HepG2 (cell line): ENCODE data around the gene GTF2B. TPM values are rescaled to one million over a fixed set of nuclear protein-coding genes. Genes with fewer than 3 reads are reported as not detected.

Experiments used
- CCAR2 ChIP-seq: fragments of 200-400 bp; formaldehyde crosslinking; optimal IDR thresholded peaks from 2 replicates; pipeline ENCODE3; 2018; ENCODE audit warnings: low read depth, mild to moderate bottlenecking, low read length, moderate library complexity
- DZIP1 ChIP-seq: sonication (generic); formaldehyde crosslinking; IDR thresholded peaks from 2 replicates; pipeline ENCODE4 v1.5.0; 2020; ENCODE audit warnings: mild to moderate bottlenecking, missing genetic modification reagents
- GTF2F1 ChIP-seq: fragments of 150-350 bp; IDR thresholded peaks from 2 replicates; pipeline ENCODE4 v1.6.1; 2014; ENCODE audit warnings: low read length
- HOMEZ ChIP-seq: IDR thresholded peaks from 2 replicates; pipeline ENCODE4 v1.6.1; 2016; ENCODE audit warnings: low read depth
- HOXA9 ChIP-seq: sonication (generic); formaldehyde crosslinking; IDR thresholded peaks from 2 replicates; pipeline ENCODE4 v1.8.1; 2022; ENCODE audit warnings: missing genetic modification reagents, mild to moderate bottlenecking, moderate library complexity, borderline replicate concordance
- NKX3-1 ChIP-seq: sonication (generic); formaldehyde crosslinking; IDR thresholded peaks from 2 replicates; pipeline ENCODE4 v1.5.0; 2020; ENCODE audit warnings: missing genetic modification reagents
- PAWR ChIP-seq: sonication (generic); formaldehyde crosslinking; IDR thresholded peaks from 2 replicates; pipeline ENCODE4 v1.4.0; 2020; ENCODE audit warnings: missing genetic modification reagents, mild to moderate bottlenecking, borderline replicate concordance
- PHF21A ChIP-seq: sonication (generic); formaldehyde crosslinking; IDR thresholded peaks from 2 replicates; pipeline ENCODE4 v1.5.0; 2020; ENCODE audit warnings: mild to moderate bottlenecking, missing genetic modification reagents
- RXRA ChIP-seq: sonication (generic); formaldehyde crosslinking; IDR thresholded peaks from 2 replicates; pipeline ENCODE4 v1.5.1; 2020; ENCODE audit warnings: missing genetic modification reagents
- SMARCE1 ChIP-seq: fragments of 450-650 bp; IDR thresholded peaks from 2 replicates; pipeline ENCODE4 v1.6.1; 2017; ENCODE audit warnings: borderline replicate concordance
- SOX5 ChIP-seq: IDR thresholded peaks from 2 replicates; pipeline ENCODE4 v1.6.1; 2016; ENCODE audit warnings: borderline replicate concordance
- SRY ChIP-seq: sonication (generic); formaldehyde crosslinking; IDR thresholded peaks from 2 replicates; pipeline ENCODE4 v1.8.0; 2022; ENCODE audit warnings: mild to moderate bottlenecking, missing genetic modification reagents
- SYNCRIP ChIP-seq: fragments of 200-400 bp; formaldehyde crosslinking; IDR thresholded peaks from 2 replicates; pipeline ENCODE4 v1.6.1; 2018; ENCODE audit warnings: mild to moderate bottlenecking, low read depth, low read length; ENCODE audit not compliant: insufficient read depth
- TBL1XR1 ChIP-seq: fragments of 150-350 bp; IDR thresholded peaks from 2 replicates; pipeline ENCODE4 v1.6.1; 2014; ENCODE audit warnings: borderline replicate concordance, low read length; ENCODE audit not compliant: partially characterized antibody
- THYN1 ChIP-seq: sonication (generic); formaldehyde crosslinking; IDR thresholded peaks from 2 replicates; pipeline ENCODE4 v1.8.1; 2023; ENCODE audit warnings: low read depth, mild to moderate bottlenecking, moderate library complexity, missing genetic modification reagents, borderline replicate concordance
- ZNF101 ChIP-seq: sonication (generic); formaldehyde crosslinking; IDR thresholded peaks from 2 replicates; pipeline ENCODE4 v1.4.0; 2020; ENCODE audit warnings: mild to moderate bottlenecking, low read depth, missing genetic modification reagents, borderline replicate concordance
- ZNF136 ChIP-seq: sonication (generic); formaldehyde crosslinking; IDR thresholded peaks from 2 replicates; pipeline ENCODE4 v1.8.1; 2022; ENCODE audit warnings: low read depth, mild to moderate bottlenecking, moderate library complexity, missing genetic modification reagents
- ZNF256 ChIP-seq: sonication (generic); formaldehyde crosslinking; conservative IDR thresholded peaks from 2 replicates; pipeline ENCODE4 v1.4.0; 2020; ENCODE audit warnings: missing genetic modification reagents
- ZNF383 ChIP-seq: sonication (generic); formaldehyde crosslinking; IDR thresholded peaks from 2 replicates; pipeline ENCODE4 v1.4.0; 2020; ENCODE audit warnings: missing genetic modification reagents, mild to moderate bottlenecking, borderline replicate concordance
- ZNF431 ChIP-seq: sonication (generic); formaldehyde crosslinking; IDR thresholded peaks from 2 replicates; pipeline ENCODE4 v1.9.0; 2022; ENCODE audit warnings: missing genetic modification reagents, low read depth, mild to moderate bottlenecking, borderline replicate concordance
- ZNF546 ChIP-seq: sonication (generic); formaldehyde crosslinking; conservative IDR thresholded peaks from 2 replicates; pipeline ENCODE4 v1.8.1; 2023; ENCODE audit warnings: mild to moderate bottlenecking, missing genetic modification reagents
- ZNF605 ChIP-seq: sonication (generic); formaldehyde crosslinking; IDR thresholded peaks from 2 replicates; pipeline ENCODE4 v1.8.0; 2022; ENCODE audit warnings: mild to moderate bottlenecking, missing genetic modification reagents
- ZNF652 ChIP-seq: IDR thresholded peaks from 2 replicates; pipeline ENCODE4 v1.6.1; 2016; ENCODE audit warnings: low read depth, borderline replicate concordance
- ZNF839 ChIP-seq: sonication (generic); formaldehyde crosslinking; IDR thresholded peaks from 2 replicates; pipeline ENCODE4 v1.4.0; 2020; ENCODE audit warnings: missing genetic modification reagents, mild to moderate bottlenecking, borderline replicate concordance
- ZSCAN21 ChIP-seq: sonication (generic); formaldehyde crosslinking; IDR thresholded peaks from 2 replicates; pipeline ENCODE4 v1.8.0; 2022; ENCODE audit warnings: mild to moderate bottlenecking, missing genetic modification reagents, moderate library complexity, borderline replicate concordance
- polyA plus RNA-seq, 8 experiments: library from polyadenylated mRNA; depleted of rRNA in 3 of 8; stranded (reverse) in 7 of 8; unstranded in 1 of 8; fragments of >200 nt; fragmentation: Illumina TruSeq in 4 of 8; extraction: Trizol in 4 of 8; gene quantifications; 2 replicates each; pipeline versions ENCODE4 v1.2.1 to v1.2.3, GENCODE V29; 2011 to 2016; ENCODE audit warnings: low read depth in 4 of 8, missing spikeins in 1 of 8, mixed read lengths in 1 of 8; ENCODE audit not compliant: insufficient read depth in 1 of 8
- total RNA-seq, 5 experiments: library from RNA; depleted of rRNA; stranded (reverse); fragments of >200 nt; fragmentation: Illumina TruSeq; extraction: Trizol; gene quantifications; 2 replicates each; pipeline ENCODE4 v1.2.3, GENCODE V29; 2016; ENCODE audit warnings: low read depth in 1 of 5
- TF ChIP-seq, protein P1 (sequence below): sonication (generic); formaldehyde crosslinking; IDR thresholded peaks from 2 replicates; pipeline ENCODE4 v1.5.0; 2020; ENCODE audit warnings: mild to moderate bottlenecking, missing genetic modification reagents, moderate library complexity

The GTF2B gene
- total and polyA plus RNA-seq, 2 of the 13 experiments (the other 11 are each of a cell fraction or from before 2014, with no cell fraction given) = 31.5 to 43.4 TPM

- TF ChIP-seq HOXA9 (no peak), SYNCRIP (no peak), ZNF256 (CRISPR knock-in tag) (no peak), ZNF383 (CRISPR knock-in tag) (no peak), SRY (CRISPR knock-in tag) (no peak), SMARCE1 (no peak), ZNF136 (no peak), ZNF546 (CRISPR knock-in tag) (no peak), PHF21A (CRISPR knock-in tag) (0 out of 2 replicates have a peak, but pooled peaks have one; percentile 22), HOMEZ (CRISPR knock-in tag) (peak; percentile 87), THYN1 (CRISPR knock-in tag) (no peak), ZNF839 (CRISPR knock-in tag) (no peak), NKX3-1 (CRISPR knock-in tag) (no peak), ZSCAN21 (CRISPR knock-in tag) (no peak), TBL1XR1 (no peak), CCAR2 (no peak), ZNF652 (no peak), ZNF605 (CRISPR knock-in tag) (no peak), PAWR (no peak), GTF2F1 (no peak), ZNF101 (no peak), RXRA (CRISPR knock-in tag) (peak; percentile 84; the same call in 1 of the 2 replicates), ZNF431 (CRISPR knock-in tag) (no peak), DZIP1 (CRISPR knock-in tag) (no peak), SOX5 (CRISPR knock-in tag) (peak; percentile 84)
- TF ChIP-seq, protein P1, sequence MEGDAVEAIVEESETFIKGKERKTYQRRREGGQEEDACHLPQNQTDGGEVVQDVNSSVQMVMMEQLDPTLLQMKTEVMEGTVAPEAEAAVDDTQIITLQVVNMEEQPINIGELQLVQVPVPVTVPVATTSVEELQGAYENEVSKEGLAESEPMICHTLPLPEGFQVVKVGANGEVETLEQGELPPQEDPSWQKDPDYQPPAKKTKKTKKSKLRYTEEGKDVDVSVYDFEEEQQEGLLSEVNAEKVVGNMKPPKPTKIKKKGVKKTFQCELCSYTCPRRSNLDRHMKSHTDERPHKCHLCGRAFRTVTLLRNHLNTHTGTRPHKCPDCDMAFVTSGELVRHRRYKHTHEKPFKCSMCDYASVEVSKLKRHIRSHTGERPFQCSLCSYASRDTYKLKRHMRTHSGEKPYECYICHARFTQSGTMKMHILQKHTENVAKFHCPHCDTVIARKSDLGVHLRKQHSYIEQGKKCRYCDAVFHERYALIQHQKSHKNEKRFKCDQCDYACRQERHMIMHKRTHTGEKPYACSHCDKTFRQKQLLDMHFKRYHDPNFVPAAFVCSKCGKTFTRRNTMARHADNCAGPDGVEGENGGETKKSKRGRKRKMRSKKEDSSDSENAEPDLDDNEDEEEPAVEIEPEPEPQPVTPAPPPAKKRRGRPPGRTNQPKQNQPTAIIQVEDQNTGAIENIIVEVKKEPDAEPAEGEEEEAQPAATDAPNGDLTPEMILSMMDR (CRISPR knock-in tag) = peak; percentile 68
Measured at GRCh38 chr1:88935522-88936222, 44.3 kb upstream of the GTF2B start (continued).
